GM23338 (cell line): ENCODE results near the gene ZNF346.
"Not testable (repeated sequence)": the region's sequence is repeated elsewhere in the genome, so short reads cannot be mapped to it uniquely, and the experiment has no call there.

Experiments
- CREB1 ChIP-seq: fragments of 250-450 bp; sonication (Bioruptor Pico); IDR thresholded peaks from 2 replicates; pipeline ENCODE4 v1.5.0; 2020; ENCODE audit warnings: low read depth, mild to moderate bottlenecking, moderate library complexity
- CTCF ChIP-seq, 2 experiments: fragments of 200-600 bp in 1 of 2; sonication (generic) in 1 of 2; conservative IDR thresholded peaks; 2 replicates each; pipeline versions ENCODE4 v1.5.1 to v1.6.1; 2016 to 2017; ENCODE audit warnings: antibody characterized with exemption in 2 of 2, low read depth in 2 of 2, mild to moderate bottlenecking in 2 of 2, moderate library complexity in 1 of 2
- ETS1 ChIP-seq: IDR thresholded peaks from 2 replicates; pipeline ENCODE4 v1.6.1; 2016; ENCODE audit warnings: antibody characterized with exemption
- EZH2 ChIP-seq: fragments of 200-600 bp; sonication (generic); IDR thresholded peaks from one replicate; pipeline ENCODE4 v1.8.0; 2017; ENCODE audit warnings: antibody characterized with exemption, mild to moderate bottlenecking, low read depth; ENCODE audit not compliant: unreplicated experiment
- EZH2phosphoT487 ChIP-seq: fragments of 200-600 bp; sonication (generic); IDR thresholded peaks from one replicate; pipeline ENCODE4 v1.8.1; 2018; ENCODE audit warnings: antibody characterized with exemption; ENCODE audit not compliant: unreplicated experiment
- JUNB ChIP-seq: IDR thresholded peaks from one replicate; pipeline ENCODE4 v1.6.1; 2016; ENCODE audit warnings: antibody characterized with exemption; ENCODE audit not compliant: unreplicated experiment
- NANOG ChIP-seq: IDR thresholded peaks from 2 replicates; pipeline ENCODE4 v1.6.1; 2016; ENCODE audit warnings: antibody characterized with exemption, borderline replicate concordance
- POLR2AphosphoS5 ChIP-seq: IDR thresholded peaks from 2 replicates; pipeline ENCODE4 v1.6.1; 2016; ENCODE audit warnings: antibody characterized with exemption, low read depth
- REST ChIP-seq: IDR thresholded peaks from one replicate; pipeline ENCODE4 v1.6.1; 2018; ENCODE audit warnings: antibody characterized with exemption; ENCODE audit not compliant: unreplicated experiment
- STAT1 ChIP-seq: IDR thresholded peaks from one replicate; pipeline ENCODE4 v1.6.1; 2016; ENCODE audit warnings: antibody characterized with exemption; ENCODE audit not compliant: unreplicated experiment
- ZNF114 ChIP-seq: fragments of 250-450 bp; sonication (Bioruptor Pico); IDR thresholded peaks from 2 replicates; pipeline ENCODE4 v1.5.0; 2020; ENCODE audit warnings: mild to moderate bottlenecking, moderate library complexity
- ZNF462 ChIP-seq: fragments of 250-450 bp; sonication (Bioruptor Pico); IDR thresholded peaks from 2 replicates; pipeline ENCODE4 v1.5.0; 2020; ENCODE audit warnings: mild to moderate bottlenecking, moderate library complexity

- not testable (repeated sequence) for TF ChIP-seq CTCF (conservative IDR thresholded peaks at IDR 0.05; ENCODE audit: low read depth in 2 of 2); POLR2AphosphoS5; STAT1; JUNB; EZH2; ETS1; CREB1 (CRISPR knock-in tag); REST; EZH2phosphoT487; ZNF114; NANOG; ZNF462 (CRISPR knock-in tag)
Measured at GRCh38 chr5:176983112-176983511, 39.4 kb upstream of the ZNF346 start.
